ENCODE data around the gene DYNC1H1. TPM values are rescaled to one million over a fixed set of nuclear protein-coding genes. Genes with fewer than 3 reads are reported as not detected.

The DYNC1H1 gene
- total RNA-seq, 1 experiment from 2014 or later, result 361 TPM

GRCh38 chr14:101992708-101993107 is 28.3 kb downstream of the DYNC1H1 start:
- DNase-seq (ENCODE audit: low read depth, low spot score), result no peak
- 0 out of 2 replicates have a peak, but pooled peaks cover 2% of the 10 kb centered on the region for H3K79me2 ChIP-seq (ENCODE audit: insufficient read depth, low read length)
- H3K9me3 ChIP-seq (ENCODE audit: control insufficient read depth in 1 of 2, insufficient read depth in 1 of 2, low read depth in 1 of 2, low read length in 2 of 2), result no peaks in the 10 kb centered on the region
- no peaks in the 10 kb centered on the region for H3K9me2 ChIP-seq (ENCODE audit: insufficient read depth)
- H3K36me3 ChIP-seq (ENCODE audit: control insufficient read depth in 1 of 2, insufficient read depth in 2 of 2, low read length in 2 of 2), result peaks cover 64 to 75% of the 10 kb centered on the region in 2 experiments
- H3K4me2 ChIP-seq (ENCODE audit: low read length), result no peak overlapping the region
- intact Hi-C loops (cut with micrococcal nuclease), result no loop called here
- ChIA-PET RAD21 (ENCODE audit: low non-redundant PET in 1 of 2, low total read pairs in 2 of 2, uncharacterized antibody in 2 of 2, unreplicated experiment in 2 of 2) (interaction anchor here in 1 of 2 experiments (0.6 kb wide), 1 partner anchor 95 kb away, joined by 3 read pairs; no protein-coding TSS in a partner anchor), POLR2A (no interaction called here), CTCF (no interaction called here)
- H3K9ac ChIP-seq (ENCODE audit: low read length), result no peak overlapping the region
- no TSS peak for BruUV-seq (replicated peaks)
- H3K4me1 ChIP-seq (ENCODE audit: control insufficient read depth in 1 of 2, insufficient read depth in 2 of 2, low read length in 2 of 2), result no peaks in the 10 kb centered on the region
- no peaks in the 10 kb centered on the region for H3K27me3 ChIP-seq (ENCODE audit: insufficient read depth, low read length)
- no peak overlapping the region for H3K4me3 ChIP-seq (replicated peaks in 1 of 2; ENCODE audit: low read depth in 1 of 2, low read length in 2 of 2)
- TF ChIP-seq SRF (IDR thresholded peaks at IDR 0.05; ENCODE audit: low read depth) (no peak), JUND (IDR thresholded peaks at IDR 0.05) (no peak), ZBTB33 (IDR thresholded peaks at IDR 0.05; ENCODE audit: extremely low read depth, insufficient replicate concordance, low read length) (no peak), RAD21 (IDR thresholded peaks at IDR 0.05; ENCODE audit: low read depth) (no peak), TCF7L2 (IDR thresholded peaks at IDR 0.05; ENCODE audit: borderline replicate concordance, extremely low read depth, insufficient read depth, insufficient read length) (no peak), CEBPB (IDR thresholded peaks at IDR 0.05; ENCODE audit: low read depth) (no peak)
- H4K20me1 ChIP-seq (ENCODE audit: insufficient read depth), result no peaks in the 10 kb centered on the region
- no peak for ATAC-seq
- no peak overlapping the region for H2AFZ ChIP-seq (ENCODE audit: low read depth, low read length, poor library complexity, severe bottlenecking)
- H3K27ac ChIP-seq (ENCODE audit: low read depth, low read length), result no peak overlapping the region

All from HCT116 (cell line).